ENCODE data around the gene UNC13A. TPM values are rescaled to one million over a fixed set of nuclear protein-coding genes. Genes with fewer than 3 reads are reported as not detected.

UNC13A gene
- total and polyA plus RNA-seq, 2 of the 8 experiments (the other 6 are each of a cell fraction or from before 2014, with no cell fraction given), result 13.1 to 47.6 TPM

DNA sequence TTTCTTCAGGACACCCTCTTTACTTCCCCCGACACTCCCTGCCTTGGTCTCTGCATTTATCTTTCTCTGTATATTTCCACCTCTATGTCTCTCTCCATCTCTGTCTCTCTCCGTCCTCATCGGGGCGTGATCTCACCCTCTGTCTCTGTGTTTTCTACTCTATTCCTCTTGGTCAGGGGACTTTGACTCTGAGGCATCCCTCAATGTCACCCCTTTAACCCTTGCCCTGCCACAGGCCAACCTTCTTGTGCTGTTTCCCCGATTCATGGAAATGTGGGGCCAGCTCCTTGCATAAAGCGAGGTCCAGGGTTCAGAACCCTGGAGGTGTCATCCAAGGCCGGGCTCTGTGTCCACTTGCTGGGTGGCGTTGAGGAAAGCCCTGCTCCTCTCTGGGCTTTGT, 85.9 kb downstream of the UNC13A start:
- Histone ChIP-seq H2BK120ac (replicated peaks; ENCODE audit: low read depth, low read length) (no peak overlapping the region), H3K9ac (replicated peaks in 1 of 4; ENCODE audit: extremely low read depth in 1 of 4, low read depth in 3 of 4, low read length in 3 of 4) (no peak overlapping the region), H3K79me1 (ENCODE audit: low read depth, low read length) (no peaks in the 10 kb centered on the region), H3K23me2 (ENCODE audit: low read depth, low read length) (peaks cover 5% of the 10 kb centered on the region; the same call in 1 of the 2 replicates), H3K9me3 (ENCODE audit: insufficient read depth in 2 of 2, low read depth in 1 of 2, low read length in 1 of 2) (no peaks in the 10 kb centered on the region), H3K4me1 (replicated peaks in 1 of 4; ENCODE audit: control insufficient read depth in 3 of 4, insufficient read depth in 4 of 4, low read length in 3 of 4) (peaks cover 5 to 18% (median 10%) of the 10 kb centered on the region in 4 experiments; a peak in 6 of 7 replicates), H3K4ac (replicated peaks; ENCODE audit: insufficient read length, low read depth, low read length) (no peak overlapping the region), H2AK5ac (ENCODE audit: low read depth, low read length) (peak overlapping the region; percentile 59; the same call in 1 of the 2 replicates), H3K23ac (ENCODE audit: insufficient read length) (no peak overlapping the region), H2BK15ac (ENCODE audit: low read length) (no peak overlapping the region), H3K4me2 (ENCODE audit: insufficient read depth in 1 of 2, low read depth in 2 of 2, low read length in 2 of 2) (peak overlapping the region; percentile 15 to 60; a peak in 2 of 4 replicates), H3K27me3 (replicated peaks in 1 of 4; ENCODE audit: control insufficient read depth in 3 of 4, extremely low read depth in 1 of 4, insufficient read depth in 3 of 4, low read length in 3 of 4) (no peaks in the 10 kb centered on the region; a peak in 1 of 7 replicates), H3K56ac (replicated peaks; ENCODE audit: insufficient read length, low read depth, low read length) (no peak overlapping the region), H4K20me1 (replicated peaks in 1 of 2; ENCODE audit: control insufficient read depth in 1 of 2, insufficient read depth in 2 of 2, low read length in 2 of 2) (peaks cover 0 to 6% of the 10 kb centered on the region in 2 experiments), H3K14ac (ENCODE audit: insufficient read length) (no peak overlapping the region), H4K91ac (replicated peaks; ENCODE audit: insufficient read length, low read length) (peak overlapping the region; percentile 29), H2BK12ac (ENCODE audit: low read depth, low read length) (no peak overlapping the region), H2AFZ (ENCODE audit: low read length) (no peak overlapping the region), H3K36me3 (ENCODE audit: control insufficient read depth in 2 of 4, insufficient read depth in 4 of 4, low read length in 3 of 4) (no peaks in the 10 kb centered on the region), H3K79me2 (ENCODE audit: control insufficient read depth in 1 of 2, insufficient read depth in 2 of 2, low read length in 2 of 2) (no peaks in the 10 kb centered on the region), H3K4me3 (ENCODE audit: extremely low read depth in 1 of 4, insufficient read depth in 2 of 4, low read depth in 3 of 4, low read length in 4 of 4) (peak overlapping the region in 1 of 4 experiments; percentile 44; a peak in 3 of 8 replicates), H2BK20ac (ENCODE audit: low read length) (no peak overlapping the region), H4K5ac (ENCODE audit: insufficient read length, low read depth, low read length) (no peak overlapping the region), H4K8ac (ENCODE audit: extremely low read depth, insufficient read depth, low read length) (no peak overlapping the region), H3K27ac (ENCODE audit: low read depth, low read length) (no peak overlapping the region), H2BK5ac (ENCODE audit: low read depth, low read length) (peak overlapping the region; percentile 20; the same call in 1 of the 2 replicates), H3K18ac (ENCODE audit: extremely low read depth, low read length) (0 out of 2 replicates have a peak overlapping the region, but pooled peaks have one; percentile 60)
- ChIA-PET POLR2A (ENCODE audit: partially characterized antibody) (no interaction called here), CTCF (ENCODE audit: partially characterized antibody) (interaction anchor here (5.7 kb wide), 1 partner anchor 20 kb away, joined by 34 read pairs; no protein-coding TSS in a partner anchor)
- WGBS, 2 experiments (ENCODE audit: extremely low coverage in 1 of 2, insufficient coverage in 1 of 2, insufficient read length in 1 of 2, insufficient replicate concordance in 2 of 2, low coverage in 1 of 2, low lambda C conversion rate in 2 of 2, missing lambda C conversion rate in 1 of 2), result 54% methylated on average over 8 of the region's 8 CpGs; no CpG with 5 or more reads in 1 of the 2 experiments
- DNase-seq (ENCODE audit: low read depth in 1 of 2, low spot score in 2 of 2), result no peak
- FAIRE-seq, result no peak
- TF ChIP-seq CEBPB (IDR thresholded peaks at IDR 0.05; ENCODE audit: low read depth, low read length) (no peak), KDM1A (IDR thresholded peaks at IDR 0.05; ENCODE audit: borderline replicate concordance, low read length) (no peak), RBBP5 (IDR thresholded peaks at IDR 0.05; ENCODE audit: borderline replicate concordance, low read depth, low read length) (no peak), BRCA1 (IDR thresholded peaks at IDR 0.05; ENCODE audit: low read depth, low read length) (no peak), SIX5 (IDR thresholded peaks at IDR 0.05; ENCODE audit: low read depth, low read length) (no peak), TAF7 (optimal IDR thresholded peaks at IDR 0.05; ENCODE audit: borderline replicate concordance, low read depth, low read length) (no peak), KDM4A (IDR thresholded peaks at IDR 0.05; ENCODE audit: low read depth, low read length, severe bottlenecking) (no peak), TAF1 (IDR thresholded peaks at IDR 0.05; ENCODE audit: low read depth, low read length) (no peak), ZNF274 (IDR thresholded peaks at IDR 0.05; ENCODE audit: borderline replicate concordance, extremely low read depth, low read length) (no peak), POLR2AphosphoS5 (IDR thresholded peaks at IDR 0.05; ENCODE audit: low read depth, low read length) (no peak), KDM5A (IDR thresholded peaks at IDR 0.05; ENCODE audit: low read length) (no peak)
- TF ChIP-seq, protein P1, sequence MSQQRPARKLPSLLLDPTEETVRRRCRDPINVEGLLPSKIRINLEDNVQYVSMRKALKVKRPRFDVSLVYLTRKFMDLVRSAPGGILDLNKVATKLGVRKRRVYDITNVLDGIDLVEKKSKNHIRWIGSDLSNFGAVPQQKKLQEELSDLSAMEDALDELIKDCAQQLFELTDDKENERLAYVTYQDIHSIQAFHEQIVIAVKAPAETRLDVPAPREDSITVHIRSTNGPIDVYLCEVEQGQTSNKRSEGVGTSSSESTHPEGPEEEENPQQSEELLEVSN (IDR thresholded peaks at IDR 0.05), result no peak
